HEK293T (cell line): Measurements from ENCODE around the gene PANK1.
A peak's percentile ranks its signal among the peaks of the same experiment; 100 is the strongest.

Source experiments
- CTCF ChIA-PET: fragments of 350-600 bp; formaldehyde crosslinking; extraction: SDS; loops from one replicate; lab custom pipeline; 2021; ENCODE audit warnings: antibody characterized with exemption, inconsistent platforms; lab: Yijun Ruan, JAX
- POLR2A ChIA-PET: fragments of 350-600 bp; formaldehyde crosslinking; extraction: SDS; loops from one replicate; lab custom pipeline; 2020; ENCODE audit warnings: antibody characterized with exemption, inconsistent platforms; lab: Yijun Ruan, JAX
- DNase-seq: peaks from one replicate; pipeline ENCODE4 v3.0.0; 2012; ENCODE audit warnings: mixed read lengths; ENCODE audit errors: extremely low spot score
- ARNT ChIP-seq: fragments of 450-650 bp; IDR thresholded peaks from 2 replicates; pipeline ENCODE4 v1.6.1; 2017; ENCODE audit warnings: mild to moderate bottlenecking
- BHLHE40 ChIP-seq: fragments of 450-650 bp; IDR thresholded peaks from 2 replicates; pipeline ENCODE4 v1.6.1; 2016; ENCODE audit warnings: mild to moderate bottlenecking, moderate library complexity, borderline replicate concordance
- CTBP1 ChIP-seq: fragments of 450-650 bp; IDR thresholded peaks from 2 replicates; pipeline ENCODE4 v1.6.1; 2016; ENCODE audit warnings: borderline replicate concordance
- ELF4 ChIP-seq: fragments of 450-650 bp; IDR thresholded peaks from 2 replicates; pipeline ENCODE4 v1.6.1; 2017; ENCODE audit warnings: antibody characterized with exemption
- FOXA1 ChIP-seq: fragments of 450-650 bp; IDR thresholded peaks from 2 replicates; pipeline ENCODE4 v1.6.1; 2016; ENCODE audit warnings: mild to moderate bottlenecking
- FOXK2 ChIP-seq: fragments of 450-650 bp; IDR thresholded peaks from 2 replicates; pipeline ENCODE4 v1.6.1; 2016; ENCODE audit warnings: mild to moderate bottlenecking
- FOXM1 ChIP-seq: fragments of 450-650 bp; IDR thresholded peaks from 2 replicates; pipeline ENCODE4 v1.6.1; 2017; ENCODE audit warnings: mild to moderate bottlenecking, borderline replicate concordance
- HDGF ChIP-seq: fragments of 450-650 bp; IDR thresholded peaks from 2 replicates; pipeline ENCODE4 v1.6.1; 2017; ENCODE audit warnings: antibody characterized with exemption, borderline replicate concordance
- L3MBTL2 ChIP-seq: fragments of 450-650 bp; conservative IDR thresholded peaks from 2 replicates; pipeline ENCODE4 v1.6.1; 2016; ENCODE audit warnings: mild to moderate bottlenecking
- LEF1 ChIP-seq: fragments of 450-650 bp; IDR thresholded peaks from 2 replicates; pipeline ENCODE4 v1.6.1; 2017; ENCODE audit warnings: mild to moderate bottlenecking, borderline replicate concordance
- NFRKB ChIP-seq: fragments of 450-650 bp; IDR thresholded peaks from 2 replicates; pipeline ENCODE4 v1.6.1; 2016; ENCODE audit warnings: mild to moderate bottlenecking, moderate library complexity
- PKNOX1 ChIP-seq: fragments of 450-650 bp; IDR thresholded peaks from 2 replicates; pipeline ENCODE4 v1.6.1; 2016
- SP1 ChIP-seq: fragments of 450-650 bp; IDR thresholded peaks from 2 replicates; pipeline ENCODE4 v1.6.1; 2017
- SUZ12 ChIP-seq: fragments of 450-650 bp; IDR thresholded peaks from 2 replicates; pipeline ENCODE4 v1.6.1; 2016; ENCODE audit warnings: mild to moderate bottlenecking
- TARDBP ChIP-seq: fragments of 450-650 bp; IDR thresholded peaks from 2 replicates; pipeline ENCODE4 v1.6.1; 2016
- ZNF384 ChIP-seq: fragments of 450-650 bp; IDR thresholded peaks from 2 replicates; pipeline ENCODE4 v1.6.1; 2016

PANK1 gene

GRCh38 chr10:89643812-89644690 lies 991 bp downstream of the PANK1 start:
- ChIA-PET POLR2A (interaction anchor here (0.6 to 2.8 kb wide), 27 partner anchors 9 to 230 kb away, joined by 3 to 29 read pairs (median 4); partner anchors contain the start of genes IFIT5, KIF20B and SLC16A12), CTCF (interaction anchor here (0.7 kb wide), 2 partner anchors 9 to 226 kb away, joined by 3 to 4 read pairs; no protein-coding TSS in a partner anchor)
- peak; percentile 97 for TF ChIP-seq ZNF384
- TF ChIP-seq PKNOX1, result no peak
- no peak for TF ChIP-seq BHLHE40
- peak; percentile 70 for TF ChIP-seq L3MBTL2
- DNase-seq, result peak; percentile 79

- no peak for DNase-seq
- ChIA-PET CTCF (interaction anchor here (0.7 kb wide), 1 partner anchor 226 kb away, joined by 3 read pairs; no protein-coding TSS in a partner anchor), POLR2A (interaction anchor here (0.6 to 2.8 kb wide), 24 partner anchors 8 to 125 kb away, joined by 3 to 29 read pairs (median 4); partner anchors contain the start of genes KIF20B and SLC16A12)
- no peak for TF ChIP-seq FOXM1
- no peak for TF ChIP-seq ELF4
- no peak for TF ChIP-seq SP1
- TF ChIP-seq HDGF, result no peak
- TF ChIP-seq FOXA1, result no peak
- no peak for TF ChIP-seq BHLHE40
- no peak for TF ChIP-seq PKNOX1
- no peak for TF ChIP-seq CTBP1
- TF ChIP-seq LEF1, result no peak
- no peak for TF ChIP-seq ZNF384
- TF ChIP-seq TARDBP, result no peak
- no peak for TF ChIP-seq L3MBTL2
Observed at GRCh38 chr10:89643431-89643811, 1.6 kb downstream of the PANK1 start.

- ChIA-PET POLR2A (interaction anchor here (0.7 to 2.8 kb wide), 3 partner anchors 9 to 344 kb away, joined by 3 to 12 read pairs (median 4); partner anchors contain the start of gene KIF20B), CTCF (no interaction called here)
- TF ChIP-seq FOXM1 (no peak), NFRKB (no peak), BHLHE40 (no peak), TARDBP (no peak), FOXA1 (no peak), ARNT (no peak), LEF1 (no peak), L3MBTL2 (no peak), SP1 (no peak), ZNF384 (no peak), CTBP1 (no peak), FOXK2 (no peak), PKNOX1 (no peak), HDGF (no peak), ELF4 (no peak)
- no peak for DNase-seq
Observed at GRCh38 chr10:89642193-89642592, 2.8 kb downstream of the PANK1 start.

- no peak for DNase-seq
- TF ChIP-seq ZNF384 (no peak), PKNOX1 (no peak), L3MBTL2 (no peak), FOXK2 (no peak), NFRKB (no peak), TARDBP (no peak), LEF1 (no peak), HDGF (no peak), FOXM1 (no peak)
- ChIA-PET POLR2A (interaction anchor here (1.0 kb wide), 1 partner anchor 61 kb away, joined by 4 read pairs; the partner anchor contains the start of gene KIF20B), CTCF (no interaction called here)
Observed at GRCh38 chr10:89640241-89640640, 4.8 kb downstream of the PANK1 start.

GRCh38 chr10:89639326-89639725 lies 5.7 kb downstream of the PANK1 start:
- ChIA-PET CTCF (no interaction called here), POLR2A (no interaction called here)
- TF ChIP-seq L3MBTL2, result no peak
- TF ChIP-seq SP1, result no peak
- no peak for TF ChIP-seq ELF4
- no peak for TF ChIP-seq TARDBP
- no peak for TF ChIP-seq SUZ12
- no peak for TF ChIP-seq ZNF384
- no peak for TF ChIP-seq FOXA1
- TF ChIP-seq ARNT, result no peak
- TF ChIP-seq FOXK2, result no peak
- no peak for TF ChIP-seq HDGF
- TF ChIP-seq NFRKB, result no peak
- TF ChIP-seq PKNOX1, result no peak
- TF ChIP-seq LEF1, result no peak
- TF ChIP-seq CTBP1, result no peak
- TF ChIP-seq BHLHE40, result no peak
- TF ChIP-seq FOXM1, result no peak
- no peak for DNase-seq
